ENCODE data around the gene CNIH2. TPM values are rescaled to one million over a fixed set of nuclear protein-coding genes. Genes with fewer than 3 reads are reported as not detected.

The CNIH2 gene
- 1.3 to 2.9 TPM (median 2.5 TPM) in 5 replicates for total RNA-seq (2022; extraction: Qiagen RNA extraction)

GRCh38 chr11:66277471-66278362 is at the start of gene CNIH2:
Gene CNIH2 (plus strand): TSS chr11:66278175. CDS start chr11:66278457, 282 bp downstream.

DNA sequence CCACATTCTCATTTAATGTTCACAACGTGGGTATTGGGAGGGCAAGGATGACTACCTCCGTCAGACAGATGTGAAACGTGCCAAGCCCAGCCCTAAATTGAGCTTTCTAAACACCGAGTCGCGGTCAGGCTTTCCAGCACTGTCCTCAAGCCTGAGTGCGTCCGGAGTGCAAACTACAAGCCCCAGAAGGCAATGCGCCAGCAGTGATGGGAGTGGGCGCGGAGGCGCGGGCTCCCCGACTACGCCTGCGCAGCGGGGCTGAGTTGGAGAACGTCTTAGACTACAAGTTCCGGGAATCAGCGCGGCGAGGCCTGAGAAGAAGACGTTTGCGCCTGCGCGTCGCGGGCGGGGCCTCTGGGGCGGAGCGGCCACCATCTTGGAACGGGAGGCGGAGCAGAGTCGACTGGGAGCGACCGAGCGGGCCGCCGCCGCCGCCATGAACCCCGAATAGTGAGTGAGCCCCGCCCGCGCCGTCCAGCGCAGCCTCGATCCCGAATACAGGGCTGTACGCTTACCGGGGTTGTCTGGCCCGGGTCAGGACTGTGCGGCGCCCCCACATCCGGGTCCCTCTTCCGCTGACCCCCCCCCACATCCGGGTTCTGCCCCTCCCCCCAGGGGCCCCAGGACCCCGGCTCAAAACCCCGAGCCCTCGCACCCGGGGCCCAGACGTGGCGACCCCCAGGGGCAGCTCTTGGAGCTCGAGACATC is 9.6 kb upstream of the CNIH2 start, which contains the start of gene RAB1B:
Gene RAB1B, plus strand, starts transcription at position 396 of the 708 bp plus-strand sequence. Its CDS starts 41 bp downstream, at position 437.

DNA sequence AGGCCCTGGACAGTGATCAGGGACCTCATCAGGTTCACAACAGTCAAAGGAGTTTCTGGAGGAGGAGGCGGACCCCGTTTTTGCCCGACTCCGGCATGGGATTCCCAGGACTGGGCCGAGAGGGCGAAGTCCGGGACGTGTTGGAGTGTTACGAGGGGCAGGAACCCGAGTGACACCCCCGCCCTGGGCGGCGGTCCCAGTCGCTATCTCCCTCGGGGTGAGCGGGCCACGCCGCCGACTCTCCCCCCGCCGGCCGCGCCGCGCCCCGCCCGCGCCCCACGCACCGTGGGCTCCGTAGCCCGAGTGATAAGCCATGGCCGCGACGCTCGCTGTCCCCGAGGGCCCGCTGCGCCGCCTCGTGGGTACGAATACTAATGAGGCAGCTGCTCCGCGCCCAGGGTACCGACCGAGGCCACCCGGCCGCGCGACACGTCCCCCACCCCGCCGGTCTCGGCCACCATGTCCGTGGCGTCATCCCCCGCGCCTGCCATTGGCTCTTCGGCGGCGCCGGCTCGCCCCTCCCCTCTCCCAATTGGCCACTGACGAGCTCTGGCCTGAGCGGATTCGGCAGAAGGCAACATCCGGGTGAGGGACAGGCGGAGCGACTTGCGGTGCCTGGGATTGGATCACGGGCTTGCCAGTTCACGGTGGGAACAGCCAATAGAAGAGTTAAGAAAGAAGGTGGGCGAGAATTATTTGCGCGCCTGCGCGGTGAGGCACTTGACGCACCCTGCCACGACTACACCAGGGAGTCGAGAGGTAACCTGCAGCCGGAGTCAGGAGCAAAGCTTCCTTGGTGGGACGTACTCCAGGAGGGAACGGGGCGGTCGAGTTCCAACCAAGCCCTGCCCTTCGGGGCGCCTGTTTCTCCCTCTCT is 10.9 kb downstream of the CNIH2 start, which contains the start of gene YIF1A:
Gene YIF1A, minus strand, starts transcription at position 473 of the 877 bp plus-strand sequence. Its CDS starts 158 bp downstream, at position 315.

GRCh38 chr11:66291706-66292542 is 13.9 kb downstream of the CNIH2 start, which contains the start of gene TMEM151A:
Gene TMEM151A (plus strand): TSS chr11:66291894. CDS start chr11:66292014, 120 bp downstream.

GRCh38 chr11:66316849-66317251 is 38.9 kb downstream of the CNIH2 start, which contains the start of gene CD248:
Gene CD248 (minus strand): TSS chr11:66317044. CDS start chr11:66317027, 17 bp downstream.

Other genes starting within 250 kb of the CNIH2 start
- gene GAL3ST3, start 229.0 kb upstream of the CNIH2 start, total RNA-seq (2022; extraction: Qiagen RNA extraction), result not detected in 5 replicates
- gene SF3B2, start 225.8 kb upstream of the CNIH2 start, total RNA-seq (2022; extraction: Qiagen RNA extraction), result 175 to 193 TPM (median 190 TPM) in 5 replicates
- gene PACS1, start 207.9 kb upstream of the CNIH2 start, total RNA-seq (2022; extraction: Qiagen RNA extraction), result 61.9 to 105 TPM (median 92.3 TPM) in 5 replicates
- 31.6 to 50.9 TPM (median 48.2 TPM) in 5 replicates for gene KLC2, start 20.5 kb upstream of the CNIH2 start, total RNA-seq (2022; extraction: Qiagen RNA extraction)
- gene RAB1B, start 9.5 kb upstream of the CNIH2 start, total RNA-seq (2022; extraction: Qiagen RNA extraction), result 120 to 159 TPM (median 153 TPM) in 5 replicates
- 90.1 to 113 TPM (median 106 TPM) in 5 replicates for gene YIF1A, start 11.0 kb downstream of the CNIH2 start, total RNA-seq (2022; extraction: Qiagen RNA extraction)
- gene TMEM151A, start 13.7 kb downstream of the CNIH2 start, total RNA-seq (2022; extraction: Qiagen RNA extraction), result 2.0 to 3.8 TPM (median 3.5 TPM) in 5 replicates
- gene CD248, start 38.9 kb downstream of the CNIH2 start, total RNA-seq (2022; extraction: Qiagen RNA extraction), result not detected in 5 replicates
- gene RIN1, start 58.3 kb downstream of the CNIH2 start, total RNA-seq (2022; extraction: Qiagen RNA extraction), result 20.7 to 33.8 TPM (median 31.2 TPM) in 5 replicates
- 76.8 to 96.5 TPM (median 84.8 TPM) in 5 replicates for gene BRMS1, start 66.9 kb downstream of the CNIH2 start, total RNA-seq (2022; extraction: Qiagen RNA extraction)
- 13.4 to 15.6 TPM (median 14.6 TPM) in 5 replicates for gene B4GAT1, start 69.5 kb downstream of the CNIH2 start, total RNA-seq (2022; extraction: Qiagen RNA extraction)
- gene SLC29A2, start 93.6 kb downstream of the CNIH2 start, total RNA-seq (2022; extraction: Qiagen RNA extraction), result 6.1 to 9.8 TPM (median 9.1 TPM) in 5 replicates
- 0.03 TPM in 1 of 5 replicates, not detected in the others for gene NPAS4, start 142.9 kb downstream of the CNIH2 start, total RNA-seq (2022; extraction: Qiagen RNA extraction)
- gene MRPL11, start 160.7 kb downstream of the CNIH2 start, total RNA-seq (2022; extraction: Qiagen RNA extraction), result 96.3 to 115 TPM (median 107 TPM) in 5 replicates
- 3.4 to 5.2 TPM (median 4.5 TPM) in 5 replicates for gene PELI3, start 188.7 kb downstream of the CNIH2 start, total RNA-seq (2022; extraction: Qiagen RNA extraction)
- 48.9 to 58.4 TPM (median 56.0 TPM) in 5 replicates for gene DPP3, start 202.3 kb downstream of the CNIH2 start, total RNA-seq (2022; extraction: Qiagen RNA extraction)
- gene BBS1, start 232.5 kb downstream of the CNIH2 start, total RNA-seq (2022; extraction: Qiagen RNA extraction), result 6.1 to 10.0 TPM (median 9.4 TPM) in 5 replicates

All from A549 treated with dexamethasone at 1 μM for 4 hours (cell line).